Measurements from ENCODE around the gene TMEM167B. TPM values are rescaled to one million over a fixed set of nuclear protein-coding genes. Genes with fewer than 3 reads are reported as not detected.
"Not testable (repeated sequence)": the region's sequence is repeated elsewhere in the genome, so short reads cannot be mapped to it uniquely, and the experiment has no call there.

TMEM167B gene
- total RNA-seq, 1 donor from 2014 or later, result 45.0 TPM

- Mint-ChIP-seq H3K4me3 (no peak overlapping the region), H3K4me1 (peaks cover 3% of the 10 kb centered on the region), H3K9me3 (no peaks in the 10 kb centered on the region), H3K27me3 (no peaks in the 10 kb centered on the region), H3K27ac (no peak overlapping the region), H3K36me3 (ENCODE audit: low read depth) (no peaks in the 10 kb centered on the region)
- TF ChIP-seq CTCF (IDR thresholded peaks at IDR 0.05), result no peak
- intact Hi-C loops (cut with micrococcal nuclease), result no loop called here
- ATAC-seq (ENCODE audit: low read depth) (no peak), DNase-seq (no peak)
- ChIA-PET CTCF (no interaction called here), POLR2A (interaction anchor here (1.0 kb wide), 1 partner anchor 53 kb away, joined by 3 read pairs; no protein-coding TSS in a partner anchor)
These were observed 43.9 kb upstream of the TMEM167B start for GRCh38 chr1:109046671-109047070.

GRCh38 chr1:109047339-109047738, 43.2 kb upstream of the TMEM167B start:
- H3K4me3 Mint-ChIP-seq, result no peak overlapping the region
- no peaks in the 10 kb centered on the region for H3K27me3 Mint-ChIP-seq
- intact Hi-C loops (cut with micrococcal nuclease), result no loop called here
- no peaks in the 10 kb centered on the region for H3K9me3 Mint-ChIP-seq
- no peaks in the 10 kb centered on the region for H3K36me3 Mint-ChIP-seq (ENCODE audit: low read depth)
- ChIA-PET CTCF (no interaction called here), POLR2A (no interaction called here)
- DNase-seq, result no peak
- no peak for ATAC-seq (ENCODE audit: low read depth)
- H3K4me1 Mint-ChIP-seq, result peaks cover 3% of the 10 kb centered on the region
- no peak overlapping the region for H3K27ac Mint-ChIP-seq
- TF ChIP-seq CTCF (IDR thresholded peaks at IDR 0.05), result no peak

GRCh38 chr1:109048335-109048734, 42.2 kb upstream of the TMEM167B start:
- intact Hi-C loops (cut with micrococcal nuclease), result no loop called here
- ATAC-seq (ENCODE audit: low read depth) (no peak), DNase-seq (no peak)
- Mint-ChIP-seq H3K36me3 (ENCODE audit: low read depth) (no peaks in the 10 kb centered on the region), H3K4me3 (no peak overlapping the region), H3K27me3 (no peaks in the 10 kb centered on the region), H3K9me3 (no peaks in the 10 kb centered on the region), H3K4me1 (no peaks in the 10 kb centered on the region), H3K27ac (no peak overlapping the region)
- no peak for TF ChIP-seq CTCF (IDR thresholded peaks at IDR 0.05)
- POLR2A ChIA-PET, result interaction anchor here (0.6 kb wide), 1 partner anchor 824 kb away, joined by 3 read pairs; no protein-coding TSS in a partner anchor
- CTCF ChIA-PET, result no interaction called here

- ChIA-PET POLR2A (interaction anchor here (0.9 kb wide), 1 partner anchor 8 kb away, joined by 3 read pairs; the partner anchor contains the start of gene WDR47), CTCF (no interaction called here)
- DNase-seq, result no peak
- no peak for ATAC-seq (ENCODE audit: low read depth)
- no peak for TF ChIP-seq CTCF (IDR thresholded peaks at IDR 0.05)
- intact Hi-C loops (cut with micrococcal nuclease), result no loop called here
- H3K27me3 Mint-ChIP-seq, result no peaks in the 10 kb centered on the region
- H3K36me3 Mint-ChIP-seq (ENCODE audit: low read depth), result no peaks in the 10 kb centered on the region
- no peaks in the 10 kb centered on the region for H3K9me3 Mint-ChIP-seq
- no peak overlapping the region for H3K4me3 Mint-ChIP-seq
- no peaks in the 10 kb centered on the region for H3K4me1 Mint-ChIP-seq
- H3K27ac Mint-ChIP-seq, result no peak overlapping the region
These were observed 40.2 kb upstream of the TMEM167B start for GRCh38 chr1:109050228-109050995.

GRCh38 chr1:109052145-109052544, 38.4 kb upstream of the TMEM167B start:
- H3K9me3 Mint-ChIP-seq; H3K4me1 Mint-ChIP-seq; POLR2A ChIA-PET; intact Hi-C loops (cut with micrococcal nuclease); ATAC-seq (ENCODE audit: low read depth); H3K27ac Mint-ChIP-seq; DNase-seq; H3K36me3 Mint-ChIP-seq (ENCODE audit: low read depth); H3K4me3 Mint-ChIP-seq; CTCF ChIA-PET; H3K27me3 Mint-ChIP-seq: not testable (repeated sequence)

Measured in activated B cell treated with CpG ODN at 0.5 μM for 24 hours (primary cell).